HG03025 (cell line): ENCODE data around the gene PTPN5.
"Not testable (repeated sequence)": the region's sequence is repeated elsewhere in the genome, so short reads cannot be mapped to it uniquely, and the experiment has no call there.

ENCODE experiments used
- ATAC-seq: cut with Tn5 transposase; IDR thresholded peaks from one replicate; pipeline ENCODE4 v1.9.1; 2021; ENCODE audit warnings: mild to moderate bottlenecking, moderate library complexity; ENCODE audit not compliant: unreplicated experiment, low FRiP score

PTPN5 gene

GRCh38 chr11:18791207-18791968 lies at the start of gene PTPN5:
Gene PTPN5 (minus strand): TSS chr11:18791798. CDS start chr11:18771958, 19,840 bp downstream.
- ATAC-seq = no peak

- no peak for ATAC-seq
These were observed 44.8 kb upstream of the PTPN5 start for GRCh38 chr11:18836417-18836816.

GRCh38 chr11:18834754-18835466 lies 43.3 kb upstream of the PTPN5 start:
- ATAC-seq = no peak

GRCh38 chr11:18820160-18820559 lies 28.6 kb upstream of the PTPN5 start:
- ATAC-seq = not testable (repeated sequence)

- ATAC-seq = no peak
These were observed 12.8 kb upstream of the PTPN5 start for GRCh38 chr11:18804199-18804999.

GRCh38 chr11:18802381-18803257 lies 11.0 kb upstream of the PTPN5 start:
- ATAC-seq = no peak

- no peak for ATAC-seq
These were observed 7.3 kb upstream of the PTPN5 start for GRCh38 chr11:18798799-18799469.

GRCh38 chr11:18794956-18795355 lies 3.4 kb upstream of the PTPN5 start:
- no peak for ATAC-seq

GRCh38 chr11:18792827-18793226 lies 1.2 kb upstream of the PTPN5 start:
- ATAC-seq = no peak

- no peak for ATAC-seq
These were observed 501 bp upstream of the PTPN5 start for GRCh38 chr11:18791969-18792628.

GRCh38 chr11:18790883-18791206 lies 753 bp downstream of the PTPN5 start:
- ATAC-seq = no peak

- no peak for ATAC-seq
These were observed 1.7 kb downstream of the PTPN5 start for GRCh38 chr11:18789942-18790341.

GRCh38 chr11:18785411-18785810 lies 6.2 kb downstream of the PTPN5 start:
- ATAC-seq = no peak

GRCh38 chr11:18780896-18781295 lies 10.7 kb downstream of the PTPN5 start:
- ATAC-seq = no peak

GRCh38 chr11:18780329-18780728 lies 11.3 kb downstream of the PTPN5 start:
- no peak for ATAC-seq

- no peak for ATAC-seq
These were observed 13.1 kb downstream of the PTPN5 start for GRCh38 chr11:18778468-18778867.

- ATAC-seq = no peak
These were observed 15.3 kb downstream of the PTPN5 start for GRCh38 chr11:18776324-18776723.

- no peak for ATAC-seq
These were observed 15.9 kb downstream of the PTPN5 start for GRCh38 chr11:18775492-18776292.
